Stimulated activated CD8-positive, alpha-beta memory T cell treated with anti-CD3 and anti-CD28 coated beads, Interleukin-4, amount 100 ng/mL, for 48 hours (primary cell): ENCODE results near the gene PEG3.
A peak's percentile ranks its signal among the peaks of the same experiment; 100 is the strongest.

Experiments
- DNase-seq: peaks from one replicate; pipeline ENCODE4 v3.0.0-alpha.2; 2020

The PEG3 gene

GRCh38 chr19:56838909-56839651 lies 1.4 kb downstream of the PEG3 start:
- peak; percentile 26 for DNase-seq

- DNase-seq: no peak
These were observed 2.3 kb downstream of the PEG3 start for GRCh38 chr19:56838024-56838908.

- no peak for DNase-seq
These were observed 3.0 kb downstream of the PEG3 start for GRCh38 chr19:56837492-56838023.

GRCh38 chr19:56837004-56837403 lies 3.5 kb downstream of the PEG3 start:
- DNase-seq: no peak

- no peak for DNase-seq
These were observed 4.5 kb downstream of the PEG3 start for GRCh38 chr19:56836059-56836458.

- DNase-seq: no peak
These were observed 5.1 kb downstream of the PEG3 start for GRCh38 chr19:56835401-56835800.

- DNase-seq: no peak
These were observed 5.8 kb downstream of the PEG3 start for GRCh38 chr19:56834564-56835375.

GRCh38 chr19:56832352-56832928 lies 8.1 kb downstream of the PEG3 start:
- no peak for DNase-seq

GRCh38 chr19:56831255-56831654 lies 9.3 kb downstream of the PEG3 start:
- no peak for DNase-seq

GRCh38 chr19:56829596-56829995 lies 10.9 kb downstream of the PEG3 start:
- DNase-seq: no peak

- DNase-seq: no peak
These were observed 12.8 kb downstream of the PEG3 start for GRCh38 chr19:56827708-56828107.

- DNase-seq: no peak
These were observed 16.6 kb downstream of the PEG3 start for GRCh38 chr19:56823956-56824355.

GRCh38 chr19:56823417-56823816 lies 17.1 kb downstream of the PEG3 start:
- no peak for DNase-seq

- DNase-seq: no peak
These were observed 17.8 kb downstream of the PEG3 start for GRCh38 chr19:56822755-56823154.

GRCh38 chr19:56821675-56822074 lies 18.9 kb downstream of the PEG3 start:
- no peak for DNase-seq

GRCh38 chr19:56821209-56821608 lies 19.3 kb downstream of the PEG3 start:
- no peak for DNase-seq

- DNase-seq: no peak
These were observed 21.4 kb downstream of the PEG3 start for GRCh38 chr19:56819166-56819565.

GRCh38 chr19:56814656-56815055 lies 25.9 kb downstream of the PEG3 start:
- DNase-seq: no peak

GRCh38 chr19:56813531-56813930 lies 27.0 kb downstream of the PEG3 start:
- DNase-seq: no peak

- DNase-seq: no peak
These were observed 29.0 kb downstream of the PEG3 start for GRCh38 chr19:56811480-56811879.

- no peak for DNase-seq
These were observed 30.3 kb downstream of the PEG3 start for GRCh38 chr19:56810260-56810659.

GRCh38 chr19:56808717-56809392 lies 31.7 kb downstream of the PEG3 start:
- DNase-seq: no peak
